HEK293 (cell line): Measurements from ENCODE around the gene C5orf15.

ENCODE experiments used
- BCL11B ChIP-seq: fragments of 450-650 bp; formaldehyde crosslinking; IDR thresholded peaks from 2 replicates; pipeline ENCODE4 v1.5.1; 2016; ENCODE audit warnings: low read depth, missing biosample characterization, missing genetic modification characterization
- GFI1B ChIP-seq: fragments of 450-650 bp; formaldehyde crosslinking; IDR thresholded peaks from 2 replicates; pipeline ENCODE4 v1.5.1; 2016; ENCODE audit warnings: missing biosample characterization, missing genetic modification characterization
- GLI4 ChIP-seq: fragments of 450-650 bp; formaldehyde crosslinking; IDR thresholded peaks from 2 replicates; pipeline ENCODE4 v1.5.1; 2016; ENCODE audit warnings: missing biosample characterization, missing genetic modification characterization
- INSM2 ChIP-seq: fragments of 450-650 bp; formaldehyde crosslinking; IDR thresholded peaks from 2 replicates; pipeline ENCODE4 v1.5.1; 2016; ENCODE audit warnings: missing biosample characterization, missing genetic modification characterization
- KLF16 ChIP-seq: fragments of 450-650 bp; formaldehyde crosslinking; IDR thresholded peaks from 2 replicates; pipeline ENCODE4 v1.5.1; 2017; ENCODE audit warnings: missing biosample characterization, missing genetic modification characterization
- MYNN ChIP-seq: fragments of 450-650 bp; formaldehyde crosslinking; IDR thresholded peaks from 2 replicates; pipeline ENCODE4 v1.5.1; 2016; ENCODE audit warnings: missing biosample characterization, missing genetic modification characterization, borderline replicate concordance
- PBX3 ChIP-seq: sonication (generic); formaldehyde crosslinking; IDR thresholded peaks from 2 replicates; pipeline ENCODE4 v1.8.1; 2022; ENCODE audit warnings: mild to moderate bottlenecking, moderate library complexity, missing genetic modification reagents
- TCF7L2 ChIP-seq: IDR thresholded peaks from 2 replicates; pipeline ENCODE4 v1.6.1; 2011; ENCODE audit warnings: low read depth, mild to moderate bottlenecking, inconsistent platforms, low read length, moderate library complexity, borderline replicate concordance
- TRIM28 ChIP-seq: IDR thresholded peaks from 2 replicates; pipeline ENCODE4 v1.6.1; 2011; ENCODE audit warnings: low read length, control low read depth, borderline replicate concordance
- YY2 ChIP-seq: fragments of 450-650 bp; formaldehyde crosslinking; IDR thresholded peaks from 2 replicates; pipeline ENCODE4 v1.5.1; 2016; ENCODE audit warnings: missing biosample characterization, missing genetic modification characterization
- ZBTB1 ChIP-seq: fragments of 450-650 bp; formaldehyde crosslinking; IDR thresholded peaks from 2 replicates; pipeline ENCODE4 v1.5.1; 2016; ENCODE audit warnings: missing biosample characterization, missing genetic modification characterization
- ZEB2 ChIP-seq: fragments of 450-650 bp; formaldehyde crosslinking; IDR thresholded peaks from 2 replicates; pipeline ENCODE4 v1.5.1; 2016; ENCODE audit warnings: missing biosample characterization, missing genetic modification characterization
- ZFP41 ChIP-seq: fragments of 450-650 bp; formaldehyde crosslinking; IDR thresholded peaks from 2 replicates; pipeline ENCODE4 v1.5.1; 2016; ENCODE audit warnings: missing biosample characterization, missing genetic modification characterization, borderline replicate concordance
- ZFP69B ChIP-seq: fragments of 450-650 bp; formaldehyde crosslinking; IDR thresholded peaks from 2 replicates; pipeline ENCODE4 v1.5.1; 2016; ENCODE audit warnings: missing biosample characterization, missing genetic modification characterization
- ZNF112 ChIP-seq: fragments of 450-650 bp; formaldehyde crosslinking; IDR thresholded peaks from 2 replicates; pipeline ENCODE4 v1.5.0; 2017; ENCODE audit warnings: missing biosample characterization, missing genetic modification characterization
- ZNF121 ChIP-seq: fragments of 450-650 bp; formaldehyde crosslinking; IDR thresholded peaks from 2 replicates; pipeline ENCODE4 v1.5.1; 2016; ENCODE audit warnings: missing biosample characterization, missing genetic modification characterization
- ZNF155 ChIP-seq: fragments of 450-650 bp; formaldehyde crosslinking; IDR thresholded peaks from 2 replicates; pipeline ENCODE4 v1.5.1; 2016; ENCODE audit warnings: missing biosample characterization, missing genetic modification characterization
- ZNF157 ChIP-seq: fragments of 450-650 bp; formaldehyde crosslinking; IDR thresholded peaks from 2 replicates; pipeline ENCODE4 v1.5.1; 2016; ENCODE audit warnings: missing biosample characterization, missing genetic modification characterization
- ZNF221 ChIP-seq: fragments of 450-650 bp; formaldehyde crosslinking; IDR thresholded peaks from 2 replicates; pipeline ENCODE4 v1.5.1; 2017; ENCODE audit warnings: missing biosample characterization, missing genetic modification characterization, borderline replicate concordance
- ZNF223 ChIP-seq: fragments of 450-650 bp; formaldehyde crosslinking; IDR thresholded peaks from 2 replicates; pipeline ENCODE4 v1.5.1; 2016; ENCODE audit warnings: missing biosample characterization, missing genetic modification characterization
- ZNF292 ChIP-seq: fragments of 450-650 bp; formaldehyde crosslinking; IDR thresholded peaks from 2 replicates; pipeline ENCODE4 v1.5.1; 2016; ENCODE audit warnings: low read depth, missing biosample characterization, missing genetic modification characterization, borderline replicate concordance
- ZNF311 ChIP-seq: fragments of 450-650 bp; formaldehyde crosslinking; IDR thresholded peaks from 2 replicates; pipeline ENCODE4 v1.5.1; 2017; ENCODE audit warnings: missing biosample characterization, missing genetic modification characterization, borderline replicate concordance
- ZNF341 ChIP-seq: fragments of 450-650 bp; formaldehyde crosslinking; IDR thresholded peaks from 2 replicates; pipeline ENCODE4; 2016; ENCODE audit warnings: low read depth, missing biosample characterization, missing genetic modification characterization
- ZNF350 ChIP-seq: fragments of 450-650 bp; formaldehyde crosslinking; IDR thresholded peaks from 2 replicates; pipeline ENCODE4 v1.5.0; 2017; ENCODE audit warnings: missing biosample characterization, mild to moderate bottlenecking, missing genetic modification characterization
- ZNF394 ChIP-seq: fragments of 450-650 bp; formaldehyde crosslinking; IDR thresholded peaks from 2 replicates; pipeline ENCODE4 v1.5.1; 2016; ENCODE audit warnings: missing biosample characterization, missing genetic modification characterization, mild to moderate bottlenecking, moderate library complexity, borderline replicate concordance
- ZNF529 ChIP-seq: fragments of 450-650 bp; formaldehyde crosslinking; IDR thresholded peaks from 2 replicates; pipeline ENCODE4 v1.5.1; 2017; ENCODE audit warnings: missing genetic modification characterization, missing biosample characterization; ENCODE audit not compliant: insufficient replicate concordance
- ZNF544 ChIP-seq: fragments of 450-650 bp; formaldehyde crosslinking; IDR thresholded peaks from 2 replicates; pipeline ENCODE4 v1.5.0; 2017; ENCODE audit warnings: missing biosample characterization, missing genetic modification characterization
- ZNF548 ChIP-seq: fragments of 450-650 bp; formaldehyde crosslinking; IDR thresholded peaks from 2 replicates; pipeline ENCODE4 v1.5.1; 2016; ENCODE audit warnings: missing biosample characterization, missing genetic modification characterization
- ZNF571 ChIP-seq: fragments of 450-650 bp; formaldehyde crosslinking; IDR thresholded peaks from 2 replicates; pipeline ENCODE4 v1.5.0; 2017; ENCODE audit warnings: missing biosample characterization, missing genetic modification characterization
- ZNF621 ChIP-seq: fragments of 450-650 bp; formaldehyde crosslinking; IDR thresholded peaks from 2 replicates; pipeline ENCODE4 v1.5.1; 2017; ENCODE audit warnings: missing biosample characterization, missing genetic modification characterization
- ZNF624 ChIP-seq: fragments of 450-650 bp; formaldehyde crosslinking; IDR thresholded peaks from 2 replicates; pipeline ENCODE4 v1.5.1; 2017; ENCODE audit warnings: missing biosample characterization, missing genetic modification characterization
- ZNF660 ChIP-seq: fragments of 450-650 bp; IDR thresholded peaks from 2 replicates; pipeline ENCODE4 v1.5.1; 2018; ENCODE audit warnings: missing biosample characterization, mild to moderate bottlenecking, missing genetic modification characterization
- ZNF664 ChIP-seq: fragments of 450-650 bp; formaldehyde crosslinking; IDR thresholded peaks from 2 replicates; pipeline ENCODE4 v1.5.1; 2016; ENCODE audit warnings: missing biosample characterization, missing genetic modification characterization
- ZNF768 ChIP-seq: fragments of 450-650 bp; formaldehyde crosslinking; IDR thresholded peaks from 2 replicates; pipeline ENCODE4 v1.5.1; 2018; ENCODE audit warnings: missing biosample characterization, mild to moderate bottlenecking, missing genetic modification characterization
- ZNF830 ChIP-seq: fragments of 450-650 bp; IDR thresholded peaks from 2 replicates; pipeline ENCODE4 v1.5.0; 2018; ENCODE audit warnings: missing biosample characterization, missing genetic modification characterization, low read depth, mild to moderate bottlenecking, moderate library complexity
- ZNF837 ChIP-seq: fragments of 450-650 bp; formaldehyde crosslinking; IDR thresholded peaks from 2 replicates; pipeline ENCODE4 v1.5.1; 2016; ENCODE audit warnings: missing biosample characterization, missing genetic modification characterization
- TF ChIP-seq, protein P1 (sequence below): fragments of 450-650 bp; formaldehyde crosslinking; optimal IDR thresholded peaks from 2 replicates; pipeline ENCODE3; 2016; ENCODE audit warnings: missing biosample characterization, mild to moderate bottlenecking, missing genetic modification characterization

Gene C5orf15

DNA sequence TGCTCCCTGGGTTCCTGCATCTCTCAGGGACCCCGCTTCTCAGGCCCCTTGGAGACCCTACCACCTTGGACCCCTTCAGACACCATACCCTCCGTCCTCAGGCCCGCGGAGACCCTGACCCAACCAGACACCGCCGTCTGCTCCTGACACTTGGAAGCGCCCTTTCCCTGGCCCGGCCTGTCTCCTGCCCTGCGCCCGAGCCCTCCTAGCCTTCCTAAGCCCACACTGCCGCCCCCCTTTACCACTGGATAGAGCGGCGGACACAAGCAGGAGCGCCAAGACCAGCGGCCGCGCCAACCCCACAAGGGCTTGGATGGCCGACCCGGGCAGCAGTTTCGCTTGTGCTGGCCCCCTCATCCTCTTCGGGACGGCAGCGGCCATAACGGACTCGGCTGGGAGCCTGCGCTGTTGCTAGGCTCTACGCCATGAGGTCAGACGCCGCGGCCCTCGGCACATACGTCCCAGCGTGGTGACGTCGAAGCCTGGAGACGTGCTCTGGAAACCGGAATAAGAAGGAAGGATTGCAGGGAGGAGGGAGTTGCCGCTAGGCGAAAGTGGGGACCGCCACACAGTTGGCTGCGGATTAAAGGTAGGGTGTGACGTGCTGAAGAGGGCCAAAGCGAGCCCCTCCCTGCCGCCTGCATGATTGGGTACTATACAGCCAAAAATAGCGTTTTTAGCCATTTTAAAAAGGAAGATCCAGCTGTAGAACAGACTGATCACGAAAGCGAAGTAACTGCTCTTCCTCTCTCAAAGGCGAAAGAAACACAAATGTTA lies at the start of gene C5orf15 (continued):
- no peak for TF ChIP-seq ZNF311 (tag by site-specific recombination)
- no peak for TF ChIP-seq ZNF341
- peak; percentile 45; the same call in 1 of the 2 replicates for TF ChIP-seq ZNF394 (tag by site-specific recombination)
- TF ChIP-seq ZEB2: no peak; the same call in none of the 2 replicates
- TF ChIP-seq ZNF830: no peak
- no peak for TF ChIP-seq INSM2 (tag by site-specific recombination)
- peak; percentile 9 for TF ChIP-seq KLF16
- no peak for TF ChIP-seq GFI1B (tag by site-specific recombination)
- no peak for TF ChIP-seq ZNF223 (tag by site-specific recombination)
- no peak for TF ChIP-seq ZNF837 (tag by site-specific recombination)
- TF ChIP-seq ZNF529: no peak
- TF ChIP-seq BCL11B (tag by site-specific recombination): 0 out of 2 replicates have a peak, but pooled peaks have one; percentile 15
- TF ChIP-seq ZNF548 (tag by site-specific recombination): no peak
- TF ChIP-seq TCF7L2: no peak
- TF ChIP-seq ZNF350: no peak
- TF ChIP-seq ZNF157 (tag by site-specific recombination): no peak
- no peak for TF ChIP-seq ZNF571 (tag by site-specific recombination)
- peak; percentile 75; the same call in 1 of the 2 replicates for TF ChIP-seq GLI4 (tag by site-specific recombination)
- TF ChIP-seq ZBTB1: peak; percentile 28; the same call in 1 of the 2 replicates
- peak; percentile 92 for TF ChIP-seq YY2 (tag by site-specific recombination)
- TF ChIP-seq, protein P1, sequence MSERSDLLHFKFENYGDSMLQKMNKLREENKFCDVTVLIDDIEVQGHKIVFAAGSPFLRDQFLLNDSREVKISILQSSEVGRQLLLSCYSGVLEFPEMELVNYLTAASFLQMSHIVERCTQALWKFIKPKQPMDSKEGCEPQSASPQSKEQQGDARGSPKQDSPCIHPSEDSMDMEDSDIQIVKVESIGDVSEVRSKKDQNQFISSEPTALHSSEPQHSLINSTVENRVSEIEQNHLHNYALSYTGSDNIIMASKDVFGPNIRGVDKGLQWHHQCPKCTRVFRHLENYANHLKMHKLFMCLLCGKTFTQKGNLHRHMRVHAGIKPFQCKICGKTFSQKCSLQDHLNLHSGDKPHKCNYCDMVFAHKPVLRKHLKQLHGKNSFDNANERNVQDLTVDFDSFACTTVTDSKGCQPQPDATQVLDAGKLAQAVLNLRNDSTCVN: peak; percentile 44
- TF ChIP-seq ZNF121 (tag by site-specific recombination): no peak
- no peak for TF ChIP-seq ZNF660
- TF ChIP-seq ZNF664 (tag by site-specific recombination): no peak
- no peak for TF ChIP-seq TRIM28
- no peak for TF ChIP-seq ZNF155 (tag by site-specific recombination)
- TF ChIP-seq MYNN (tag by site-specific recombination): no peak
- TF ChIP-seq ZFP41: no peak
- no peak for TF ChIP-seq ZNF624 (tag by site-specific recombination)
- TF ChIP-seq PBX3: peak; percentile 74; the same call in 1 of the 2 replicates
- TF ChIP-seq ZNF621 (tag by site-specific recombination): no peak
- no peak for TF ChIP-seq ZNF112
- no peak for TF ChIP-seq ZNF221 (tag by site-specific recombination)
- no peak for TF ChIP-seq ZNF544
- no peak for TF ChIP-seq ZNF768 (tag by site-specific recombination)
- peak; percentile 98 for TF ChIP-seq ZFP69B
- TF ChIP-seq ZNF292 (tag by site-specific recombination): no peak
